NCI-H187 treated with DMSO at 0.1 percent for 48 hours (cell line): ENCODE measurements around the gene CAMK2D.

Source experiments
- DNase-seq: peaks from one replicate; lab custom pipeline; 2025; lab: John Stamatoyannopoulos, UW

Gene CAMK2D

GRCh38 chr4:113604955-113605354 is 156.6 kb downstream of the CAMK2D start:
- no peak for DNase-seq

- no peak for DNase-seq
Observed at GRCh38 chr4:113603911-113604310, 157.6 kb downstream of the CAMK2D start.

- DNase-seq: no peak
Observed at GRCh38 chr4:113602646-113603228, 158.8 kb downstream of the CAMK2D start.

GRCh38 chr4:113601636-113602035 is 159.9 kb downstream of the CAMK2D start:
- no peak for DNase-seq

GRCh38 chr4:113596396-113596795 is 165.1 kb downstream of the CAMK2D start:
- no peak for DNase-seq

- no peak for DNase-seq
Observed at GRCh38 chr4:113594231-113594556, 167.3 kb downstream of the CAMK2D start.

GRCh38 chr4:113593400-113594230 is 167.9 kb downstream of the CAMK2D start:
- no peak for DNase-seq

GRCh38 chr4:113591982-113592381 is 169.6 kb downstream of the CAMK2D start:
- DNase-seq: no peak

- no peak for DNase-seq
Observed at GRCh38 chr4:113588895-113589668, 172.5 kb downstream of the CAMK2D start.

GRCh38 chr4:113587640-113588275 is 173.8 kb downstream of the CAMK2D start:
- no peak for DNase-seq

GRCh38 chr4:113587156-113587555 is 174.4 kb downstream of the CAMK2D start:
- no peak for DNase-seq

- DNase-seq: no peak
Observed at GRCh38 chr4:113586072-113586471, 175.5 kb downstream of the CAMK2D start.

- no peak for DNase-seq
Observed at GRCh38 chr4:113584407-113585150, 177.0 kb downstream of the CAMK2D start.

GRCh38 chr4:113582737-113583136 is 178.8 kb downstream of the CAMK2D start:
- DNase-seq: no peak

- no peak for DNase-seq
Observed at GRCh38 chr4:113579360-113579759, 182.2 kb downstream of the CAMK2D start.

GRCh38 chr4:113576947-113577678 is 184.4 kb downstream of the CAMK2D start:
- DNase-seq: no peak

GRCh38 chr4:113575401-113575800 is 186.1 kb downstream of the CAMK2D start:
- DNase-seq: no peak

- DNase-seq: no peak
Observed at GRCh38 chr4:113574636-113575103, 186.9 kb downstream of the CAMK2D start.

GRCh38 chr4:113572620-113573019 is 188.9 kb downstream of the CAMK2D start:
- no peak for DNase-seq

GRCh38 chr4:113566015-113566795 is 195.3 kb downstream of the CAMK2D start:
- DNase-seq: no peak
